ENCODE measurements around the gene BIRC2. TPM values are rescaled to one million over a fixed set of nuclear protein-coding genes. Genes with fewer than 3 reads are reported as not detected.

The BIRC2 gene
- total and polyA plus RNA-seq, 3 experiments from 2014 or later = 35.2 to 42.8 (median 40.3) TPM

DNA sequence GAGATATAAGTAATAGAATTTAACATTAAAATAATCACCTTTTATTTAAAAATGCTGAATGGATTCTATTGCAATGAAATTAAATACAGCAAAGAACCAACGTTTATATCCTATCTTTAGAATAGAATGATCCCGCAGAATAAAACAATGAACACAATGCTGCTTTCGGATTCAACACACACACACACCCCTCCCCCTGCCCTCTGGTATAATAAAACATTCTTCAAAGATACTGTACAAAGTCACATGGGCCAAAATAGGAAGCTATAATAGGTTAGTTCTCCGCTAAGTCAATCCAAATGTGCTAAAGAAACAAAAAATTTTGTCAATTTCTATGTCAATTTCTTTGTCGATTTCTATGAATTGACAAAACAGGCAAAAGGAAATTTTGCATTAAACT, 58.5 kb downstream of the BIRC2 start:
- POLR2A ChIA-PET = no interaction called here
- H3K9me3 Mint-ChIP-seq = no peaks in the 10 kb centered on the region

DNA sequence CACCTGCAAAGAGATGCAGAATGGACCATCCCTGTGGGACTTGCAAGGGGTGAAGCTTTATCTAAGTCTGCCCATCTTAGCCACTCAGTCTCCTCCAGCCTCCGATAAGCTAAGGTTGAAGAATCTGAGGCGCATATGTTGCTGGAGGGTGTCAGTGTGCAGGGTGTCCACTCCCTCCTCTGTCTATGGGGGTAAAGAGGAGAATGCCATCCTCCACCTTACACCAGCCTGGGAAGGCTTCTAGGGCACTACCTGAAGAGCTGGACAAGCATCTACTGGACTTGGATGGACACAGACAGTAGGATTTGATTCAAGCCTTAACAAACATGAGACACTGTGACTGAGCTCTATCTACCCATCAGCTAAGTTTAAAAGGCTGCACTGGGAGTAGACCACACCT, 59.1 kb downstream of the BIRC2 start:
- Mint-ChIP-seq H3K27me3 (no peaks in the 10 kb centered on the region), H3K36me3 (peaks cover 0 to 74% (median 13%) of the 10 kb centered on the region in 3 donors), H3K4me1 (peaks cover 59 to 88% (median 86%) of the 10 kb centered on the region in 3 donors), H3K9me3 (no peaks in the 10 kb centered on the region), H3K27ac (peak overlapping the region in 4 of 8 donors; percentile 18 to 66 (median 54)), H3K4me3 (peak overlapping the region in 1 of 7 donors; percentile 16)
- Histone ChIP-seq H3K9me3 (ENCODE audit: low read length) (no peaks in the 10 kb centered on the region), H3K27ac (ENCODE audit: low read depth, low read length) (no peak overlapping the region), H3K4me1 (ENCODE audit: insufficient read depth, low read length) (peaks cover 53% of the 10 kb centered on the region), H3K36me3 (ENCODE audit: insufficient read depth, low read length) (peaks cover 8% of the 10 kb centered on the region), H3K4me3 (ENCODE audit: low read length) (no peak overlapping the region), H3K27me3 (ENCODE audit: insufficient read depth, low read length, poor library complexity, severe bottlenecking) (no peaks in the 10 kb centered on the region)
- ChIA-PET POLR2A (interaction anchor here (0.7 to 1.1 kb wide), 2 partner anchors 12 to 13 kb away, joined by 4 read pairs; no protein-coding TSS in a partner anchor), CTCF (interaction anchor here (1.3 to 2.6 kb wide), 2 partner anchors 15 to 46 kb away, joined by 4 to 13 read pairs; no protein-coding TSS in a partner anchor)
- DNase-seq = no peak

More for the DNA sequence above, 58.5 kb downstream of the BIRC2 start:
- Histone ChIP-seq H3K4me1 (ENCODE audit: insufficient read depth, low read length) (peaks cover 51% of the 10 kb centered on the region), H3K9me3 (ENCODE audit: low read length) (no peaks in the 10 kb centered on the region), H3K36me3 (ENCODE audit: insufficient read depth, low read length) (peaks cover 9% of the 10 kb centered on the region), H3K27me3 (ENCODE audit: insufficient read depth, low read length, poor library complexity, severe bottlenecking) (no peaks in the 10 kb centered on the region), H3K4me3 (ENCODE audit: low read length) (no peak overlapping the region), H3K27ac (ENCODE audit: low read depth, low read length) (no peak overlapping the region)
- Mint-ChIP-seq H3K27me3 (no peaks in the 10 kb centered on the region), H3K4me1 (peaks cover 57 to 84% (median 82%) of the 10 kb centered on the region in 3 donors), H3K36me3 (peaks cover 4 to 76% (median 12%) of the 10 kb centered on the region in 3 donors), H3K27ac (peak overlapping the region in 3 of 8 donors; percentile 7 to 67 (median 26)), H3K4me3 (no peak overlapping the region)
- DNase-seq = no peak
- CTCF ChIA-PET = interaction anchor here (1.3 to 2.6 kb wide), 2 partner anchors 15 to 46 kb away, joined by 4 to 13 read pairs; no protein-coding TSS in a partner anchor

DNA sequence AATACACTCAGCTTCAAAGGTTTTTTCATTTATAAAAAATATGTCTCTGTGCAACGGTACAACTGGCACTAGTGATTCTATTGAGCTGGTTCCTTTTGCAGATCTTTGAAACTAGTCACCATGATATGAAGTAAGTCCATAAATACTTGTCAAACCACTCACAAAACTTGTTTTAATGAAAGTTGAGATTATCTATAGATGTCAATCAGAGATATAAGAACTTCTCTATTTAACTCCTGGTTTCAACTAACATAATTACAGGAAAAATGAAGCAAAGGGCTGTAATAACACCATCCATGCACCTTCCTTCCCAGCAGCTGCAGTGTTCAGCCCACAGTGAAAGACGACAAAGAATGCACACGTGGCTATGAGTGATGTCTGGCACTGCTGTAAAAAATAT, 60.9 kb downstream of the BIRC2 start:
- no peaks in the 10 kb centered on the region for H3K27me3 Mint-ChIP-seq
- H3K9me3 ChIP-seq (ENCODE audit: low read length) = no peaks in the 10 kb centered on the region
- H3K9me3 Mint-ChIP-seq = no peaks in the 10 kb centered on the region
- ChIA-PET CTCF (no interaction called here), POLR2A (interaction anchor here (1.0 kb wide), 1 partner anchor 44 kb away, joined by 3 read pairs; no protein-coding TSS in a partner anchor)
- peaks cover 61 to 91% (median 86%) of the 10 kb centered on the region in 3 donors for H3K4me1 Mint-ChIP-seq
- H3K4me3 ChIP-seq (ENCODE audit: low read length) = no peak overlapping the region
- H3K27ac Mint-ChIP-seq = peak overlapping the region in 6 of 8 donors; percentile 13 to 96 (median 57)
- no peaks in the 10 kb centered on the region for H3K27me3 ChIP-seq (ENCODE audit: insufficient read depth, low read length, poor library complexity, severe bottlenecking)
- H3K4me3 Mint-ChIP-seq = peak overlapping the region in 1 of 7 donors; percentile 23
- peaks cover 0 to 58% (median 15%) of the 10 kb centered on the region in 3 donors for H3K36me3 Mint-ChIP-seq
- H3K27ac ChIP-seq (ENCODE audit: low read depth, low read length) = no peak overlapping the region
- H3K36me3 ChIP-seq (ENCODE audit: insufficient read depth, low read length) = no peaks in the 10 kb centered on the region
- no peak for DNase-seq
- peaks cover 58% of the 10 kb centered on the region for H3K4me1 ChIP-seq (ENCODE audit: insufficient read depth, low read length)

DNA sequence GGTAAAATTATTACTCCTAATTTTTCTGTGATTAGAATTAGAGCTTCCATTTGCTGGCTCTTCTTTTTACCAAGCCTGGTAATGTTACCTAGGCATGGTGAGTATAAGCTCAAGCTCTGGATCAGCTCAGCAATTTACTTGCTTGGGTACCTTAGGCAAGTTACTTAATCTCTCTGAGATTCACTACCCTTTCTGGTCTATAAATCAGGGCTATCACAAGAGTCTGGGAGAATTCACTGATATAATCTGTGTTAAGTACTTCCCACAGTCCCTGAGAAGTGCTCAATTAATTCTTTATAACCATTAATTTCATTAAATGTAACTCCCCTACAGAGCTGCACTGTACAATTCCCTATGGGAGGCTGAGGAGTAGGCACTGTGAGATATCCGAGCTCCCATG, 61.3 kb downstream of the BIRC2 start:
- H3K4me1 ChIP-seq (ENCODE audit: insufficient read depth, low read length) = peaks cover 62% of the 10 kb centered on the region
- no peaks in the 10 kb centered on the region for H3K9me3 Mint-ChIP-seq
- H3K27me3 ChIP-seq (ENCODE audit: insufficient read depth, low read length, poor library complexity, severe bottlenecking) = no peaks in the 10 kb centered on the region
- peak overlapping the region in 4 of 8 donors; percentile 23 to 96 (median 68) for H3K27ac Mint-ChIP-seq
- ChIA-PET POLR2A (interaction anchor here (1.0 kb wide), 1 partner anchor 44 kb away, joined by 3 read pairs; no protein-coding TSS in a partner anchor), CTCF (no interaction called here)
- no peak for DNase-seq
- no peak overlapping the region for H3K4me3 ChIP-seq (ENCODE audit: low read length)
- H3K4me1 Mint-ChIP-seq = peaks cover 61 to 91% (median 86%) of the 10 kb centered on the region in 3 donors
- no peak overlapping the region for H3K4me3 Mint-ChIP-seq
- H3K9me3 ChIP-seq (ENCODE audit: low read length) = no peaks in the 10 kb centered on the region
- H3K36me3 Mint-ChIP-seq = peaks cover 0 to 54% (median 14%) of the 10 kb centered on the region in 3 donors
- no peaks in the 10 kb centered on the region for H3K36me3 ChIP-seq (ENCODE audit: insufficient read depth, low read length)
- no peaks in the 10 kb centered on the region for H3K27me3 Mint-ChIP-seq
- no peak overlapping the region for H3K27ac ChIP-seq (ENCODE audit: low read depth, low read length)

DNA sequence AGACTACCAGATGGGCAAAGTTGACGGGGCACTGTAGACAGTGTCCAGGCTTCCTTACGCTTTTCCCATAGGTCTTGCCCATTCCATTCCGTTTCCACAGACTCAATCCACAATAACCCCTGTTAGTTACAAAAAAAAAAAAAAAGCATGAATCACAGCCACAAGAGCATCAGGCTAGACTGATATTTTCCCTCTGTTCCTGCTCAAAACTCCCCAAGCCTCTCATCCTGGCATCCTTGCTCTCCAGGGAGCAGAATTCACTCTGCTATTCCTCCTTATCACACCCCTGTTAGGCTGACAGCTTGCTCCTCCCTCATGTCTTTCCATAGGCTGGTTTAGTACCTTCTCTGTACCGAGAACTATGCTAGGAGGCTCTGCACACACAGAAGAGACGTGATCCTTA, 63.4 kb downstream of the BIRC2 start:
- ChIA-PET POLR2A (no interaction called here), CTCF (interaction anchor here (2.6 kb wide), 1 partner anchor 19 kb away, joined by 10 read pairs; no protein-coding TSS in a partner anchor)
- Histone ChIP-seq H3K9me3 (ENCODE audit: low read length) (no peaks in the 10 kb centered on the region), H3K36me3 (ENCODE audit: insufficient read depth, low read length) (no peaks in the 10 kb centered on the region), H3K4me3 (ENCODE audit: low read length) (no peak overlapping the region), H3K27ac (ENCODE audit: low read depth, low read length) (no peak overlapping the region), H3K4me1 (ENCODE audit: insufficient read depth, low read length) (peaks cover 73% of the 10 kb centered on the region), H3K27me3 (ENCODE audit: insufficient read depth, low read length, poor library complexity, severe bottlenecking) (no peaks in the 10 kb centered on the region)
- Mint-ChIP-seq H3K36me3 (peaks cover 0 to 47% (median 13%) of the 10 kb centered on the region in 3 donors), H3K27ac (peak overlapping the region; percentile 10 to 73 (median 46)), H3K4me3 (no peak overlapping the region), H3K4me1 (peaks cover 74 to 95% (median 94%) of the 10 kb centered on the region in 3 donors), H3K27me3 (peaks cover 0 to 3% of the 10 kb centered on the region in 2 donors), H3K9me3 (no peaks in the 10 kb centered on the region)
- no peak for DNase-seq

DNA sequence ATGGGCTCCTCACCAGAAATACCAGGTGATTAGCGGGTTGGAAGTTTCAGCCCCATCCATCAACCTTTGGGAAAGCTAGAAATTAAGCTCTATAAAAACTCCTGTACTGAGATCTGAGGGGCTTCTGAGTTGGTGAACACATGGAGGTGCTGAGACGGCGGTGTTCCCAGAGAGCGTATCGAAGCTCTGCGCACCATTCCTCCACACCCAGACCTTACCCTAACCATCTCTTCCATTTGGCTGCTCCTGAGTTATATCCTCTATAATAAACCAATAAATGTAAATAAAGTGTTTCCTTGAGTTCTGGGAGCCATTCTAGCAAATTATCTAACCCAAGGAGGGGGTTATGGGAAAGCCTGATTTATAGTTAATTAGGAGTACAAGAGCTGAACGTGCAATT, 64.1 kb downstream of the BIRC2 start:
- no peak overlapping the region for H3K4me3 ChIP-seq (ENCODE audit: low read length)
- no peaks in the 10 kb centered on the region for H3K27me3 ChIP-seq (ENCODE audit: insufficient read depth, low read length, poor library complexity, severe bottlenecking)
- CTCF ChIA-PET = interaction anchor here (2.6 kb wide), 1 partner anchor 19 kb away, joined by 10 read pairs; no protein-coding TSS in a partner anchor

DNA sequence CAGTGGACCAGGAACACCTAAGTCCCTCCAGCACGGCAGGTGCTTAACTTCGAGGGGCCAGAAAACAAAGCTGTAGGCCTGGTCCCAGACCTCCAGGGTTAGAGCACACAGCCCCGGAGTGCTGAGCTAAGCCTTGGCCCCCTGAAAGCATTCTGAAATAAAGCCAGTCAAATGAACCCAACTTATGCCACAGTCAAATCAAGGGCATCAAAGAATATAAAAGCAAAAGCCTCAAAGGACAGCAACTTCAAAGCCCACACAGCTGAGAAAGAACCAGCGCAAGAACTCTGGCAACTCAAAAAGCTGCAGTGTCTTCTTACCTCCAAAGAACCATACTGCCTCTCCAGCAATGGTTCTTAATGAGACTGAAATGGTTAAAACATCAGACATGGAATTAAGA, 66.5 kb downstream of the BIRC2 start:
- Histone ChIP-seq H3K27ac (ENCODE audit: low read depth, low read length) (no peak overlapping the region), H3K4me3 (ENCODE audit: low read length) (peak overlapping the region; percentile 10), H3K4me1 (ENCODE audit: insufficient read depth, low read length) (peaks cover 67% of the 10 kb centered on the region), H3K36me3 (ENCODE audit: insufficient read depth, low read length) (no peaks in the 10 kb centered on the region), H3K27me3 (ENCODE audit: insufficient read depth, low read length, poor library complexity, severe bottlenecking) (no peaks in the 10 kb centered on the region), H3K9me3 (ENCODE audit: low read length) (no peaks in the 10 kb centered on the region)
- CTCF ChIA-PET = interaction anchor here (0.9 to 3.2 kb wide), 3 partner anchors 23 to 71 kb away, joined by 4 to 8 read pairs (median 4); no protein-coding TSS in a partner anchor
- Mint-ChIP-seq H3K27me3 (peaks cover 0 to 3% of the 10 kb centered on the region in 2 donors), H3K4me1 (peaks cover 81 to 97% (median 96%) of the 10 kb centered on the region in 3 donors), H3K9me3 (no peaks in the 10 kb centered on the region), H3K36me3 (peaks cover under 1 to 29% (median 13%) of the 10 kb centered on the region in 3 donors), H3K4me3 (peak overlapping the region in 5 of 7 donors; percentile 33 to 73 (median 65)), H3K27ac (peak overlapping the region; percentile 44 to 89 (median 72))
- POLR2A ChIA-PET = interaction anchor here (0.6 kb wide), 1 partner anchor 14 kb away, joined by 3 read pairs; no protein-coding TSS in a partner anchor
- DNase-seq = peak in 1 of 5 donors; percentile 66

More for the DNA sequence above, 64.1 kb downstream of the BIRC2 start:
- peaks cover 77 to 95% (median 94%) of the 10 kb centered on the region in 3 donors for H3K4me1 Mint-ChIP-seq
- H3K9me3 Mint-ChIP-seq = no peaks in the 10 kb centered on the region
- Histone ChIP-seq H3K9me3 (ENCODE audit: low read length) (no peaks in the 10 kb centered on the region), H3K27ac (ENCODE audit: low read depth, low read length) (no peak overlapping the region), H3K4me1 (ENCODE audit: insufficient read depth, low read length) (peaks cover 72% of the 10 kb centered on the region), H3K36me3 (ENCODE audit: insufficient read depth, low read length) (no peaks in the 10 kb centered on the region)
- no peak for DNase-seq
- H3K4me3 Mint-ChIP-seq = no peak overlapping the region
- peaks cover 0 to 3% of the 10 kb centered on the region in 2 donors for H3K27me3 Mint-ChIP-seq
- POLR2A ChIA-PET = no interaction called here
- H3K36me3 Mint-ChIP-seq = peaks cover 0 to 42% (median 13%) of the 10 kb centered on the region in 3 donors
- H3K27ac Mint-ChIP-seq = peak overlapping the region in 4 of 8 donors; percentile 11 to 87 (median 34)

DNA sequence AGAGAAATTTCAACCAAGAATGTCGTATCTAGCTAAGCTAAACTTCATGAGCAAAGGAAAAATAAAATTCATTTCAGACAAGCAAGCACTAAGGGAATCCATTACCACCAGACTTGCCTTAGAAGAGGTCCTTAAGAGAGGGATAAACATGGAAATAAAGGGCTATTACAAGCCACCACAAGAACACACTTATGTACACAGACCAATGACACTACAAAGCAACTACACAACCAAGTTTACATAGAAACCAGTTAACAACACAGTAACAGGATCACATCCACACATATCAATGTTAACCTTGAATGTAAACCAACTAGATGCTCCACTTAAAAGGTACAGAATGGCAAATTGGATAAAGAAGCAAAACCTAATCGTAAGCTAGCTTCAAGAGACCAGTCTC, 67.5 kb downstream of the BIRC2 start:
- peak overlapping the region; percentile 30 for H3K4me3 ChIP-seq (ENCODE audit: low read length)
- ChIA-PET CTCF (interaction anchor here (3.2 kb wide), 1 partner anchor 72 kb away, joined by 8 read pairs; no protein-coding TSS in a partner anchor), POLR2A (no interaction called here)
- no peaks in the 10 kb centered on the region for H3K36me3 ChIP-seq (ENCODE audit: insufficient read depth, low read length)
- H3K4me3 Mint-ChIP-seq = peak overlapping the region in 6 of 7 donors; percentile 7 to 73 (median 68)
- H3K4me1 Mint-ChIP-seq = peaks cover 87 to 97% (median 97%) of the 10 kb centered on the region in 3 donors
- no peak overlapping the region for H3K27ac ChIP-seq (ENCODE audit: low read depth, low read length)
- no peaks in the 10 kb centered on the region for H3K9me3 ChIP-seq (ENCODE audit: low read length)
- peaks cover 9 to 32% (median 19%) of the 10 kb centered on the region in 3 donors for H3K36me3 Mint-ChIP-seq
- no peak for DNase-seq
- peaks cover 71% of the 10 kb centered on the region for H3K4me1 ChIP-seq (ENCODE audit: insufficient read depth, low read length)
- H3K9me3 Mint-ChIP-seq = no peaks in the 10 kb centered on the region
- no peaks in the 10 kb centered on the region for H3K27me3 ChIP-seq (ENCODE audit: insufficient read depth, low read length, poor library complexity, severe bottlenecking)
- peak overlapping the region; percentile 68 to 91 (median 78) for H3K27ac Mint-ChIP-seq
- H3K27me3 Mint-ChIP-seq = peaks cover 0 to 3% of the 10 kb centered on the region in 2 donors

All from CD8-positive, alpha-beta memory T cell (primary cell).